WTC11 (cell line): ENCODE data around the gene LEF1. TPM values are rescaled to one million over a fixed set of nuclear protein-coding genes. Genes with fewer than 3 reads are reported as not detected.

Experiments used
- ATAC-seq: fragments of 200-7000 bp; cut with Tn5 transposase; 2 replicates; pipeline ENCODE4 v1.10.0; 2021; ENCODE audit warnings: mild to moderate bottlenecking, moderate library complexity
- CTCF ChIA-PET: fragments of 300-600 bp; sonication (Branson Sonifier 250); formaldehyde crosslinking; loops from one replicate; lab custom pipeline; 2021; ENCODE audit warnings: antibody characterized with exemption; lab: Charles Lee
- POLR2A ChIA-PET: fragments of 350-600 bp; sonication (Branson Sonifier 250); formaldehyde crosslinking; loops from one replicate; lab custom pipeline; 2021; ENCODE audit warnings: antibody characterized with exemption; lab: Charles Lee
- DNase-seq: peaks from one replicate; pipeline ENCODE4 v3.0.0; 2021; ENCODE audit warnings: low spot score
- H3K27ac Mint-ChIP-seq: 2 replicates; pipeline ENCODE4 v1.8.0; 2021; ENCODE audit warnings: mixed read lengths
- H3K27me3 Mint-ChIP-seq: 2 replicates; pipeline ENCODE4 v1.8.0; 2021; ENCODE audit warnings: low read depth, mild to moderate bottlenecking, moderate library complexity, mixed read lengths
- H3K36me3 Mint-ChIP-seq: 2 replicates; pipeline ENCODE4 v1.8.0; 2021; ENCODE audit warnings: mixed read lengths
- H3K4me1 Mint-ChIP-seq: 2 replicates; pipeline ENCODE4 v1.8.0; 2022; ENCODE audit warnings: mixed read lengths
- H3K4me3 Mint-ChIP-seq: 2 replicates; pipeline ENCODE4 v1.8.0; 2021; ENCODE audit warnings: mild to moderate bottlenecking, moderate library complexity, mixed read lengths
- H3K9me3 Mint-ChIP-seq: 2 replicates; pipeline ENCODE4 v1.8.0; 2021; ENCODE audit warnings: mixed read lengths
- CREB1 ChIP-seq: sonication (generic); formaldehyde crosslinking; IDR thresholded peaks from 2 replicates; pipeline ENCODE4 v1.8.0; 2023; ENCODE audit warnings: mild to moderate bottlenecking, missing genetic modification reagents
- CREM ChIP-seq: sonication (generic); formaldehyde crosslinking; IDR thresholded peaks from 2 replicates; pipeline ENCODE4 v1.8.1; 2022; ENCODE audit warnings: mild to moderate bottlenecking, missing genetic modification reagents, moderate library complexity
- ESRRA ChIP-seq: sonication (generic); formaldehyde crosslinking; IDR thresholded peaks from 2 replicates; pipeline ENCODE4 v1.8.1; 2022; ENCODE audit warnings: mild to moderate bottlenecking, missing genetic modification reagents, borderline replicate concordance
- JAZF1 ChIP-seq: fragments of 250-450 bp; sonication (Bioruptor Pico); IDR thresholded peaks from 2 replicates; pipeline ENCODE4 v1.9.0; 2021; ENCODE audit warnings: moderate library complexity, mild to moderate bottlenecking, inconsistent platforms
- NR1H2 ChIP-seq: sonication (generic); formaldehyde crosslinking; IDR thresholded peaks from 2 replicates; pipeline ENCODE4 v1.9.0; 2021; ENCODE audit warnings: mild to moderate bottlenecking, moderate library complexity, missing genetic modification reagents
- NR3C1 ChIP-seq: sonication (generic); formaldehyde crosslinking; conservative IDR thresholded peaks from 2 replicates; pipeline ENCODE4 v1.8.1; 2023; ENCODE audit warnings: low read depth, mild to moderate bottlenecking, missing genetic modification reagents
- RELA ChIP-seq: sonication (generic); formaldehyde crosslinking; IDR thresholded peaks from 2 replicates; pipeline ENCODE4 v1.8.1; 2022; ENCODE audit warnings: missing genetic modification reagents, mild to moderate bottlenecking, borderline replicate concordance
- RORB ChIP-seq: fragments of 250-450 bp; sonication (Bioruptor Pico); IDR thresholded peaks from 2 replicates; pipeline ENCODE4 v1.9.0; 2021; ENCODE audit warnings: mild to moderate bottlenecking
- SMAD3 ChIP-seq: sonication (generic); formaldehyde crosslinking; IDR thresholded peaks from 2 replicates; pipeline ENCODE4 v1.8.0; 2022; ENCODE audit warnings: missing genetic modification reagents, mild to moderate bottlenecking, borderline replicate concordance
- ZNF121 ChIP-seq: sonication (generic); formaldehyde crosslinking; IDR thresholded peaks from 2 replicates; pipeline ENCODE4 v1.8.0; 2023; ENCODE audit warnings: missing genetic modification reagents
- ZNF219 ChIP-seq: sonication (generic); formaldehyde crosslinking; IDR thresholded peaks from 2 replicates; pipeline ENCODE4 v1.8.0; 2023; ENCODE audit warnings: missing genetic modification reagents, mild to moderate bottlenecking, borderline replicate concordance
- ZNF396 ChIP-seq: fragments of 250-450 bp; sonication (Bioruptor Pico); IDR thresholded peaks from 2 replicates; pipeline ENCODE4 v1.8.0; 2021; ENCODE audit warnings: mild to moderate bottlenecking, moderate library complexity, borderline replicate concordance
- total RNA-seq: library from RNA; stranded (reverse); gene quantifications from 3 replicates; pipeline ENCODE4 v1.2.3, GENCODE V29; 2021
- TF ChIP-seq, protein P1 (sequence below): sonication (generic); formaldehyde crosslinking; IDR thresholded peaks from 2 replicates; pipeline ENCODE4 v1.8.1; 2022; ENCODE audit warnings: low read depth, mild to moderate bottlenecking, moderate library complexity, missing genetic modification reagents, borderline replicate concordance
- TF ChIP-seq, protein P2 (sequence below): sonication (generic); formaldehyde crosslinking; IDR thresholded peaks from 2 replicates; pipeline ENCODE4 v1.8.1; 2023; ENCODE audit warnings: mild to moderate bottlenecking, missing genetic modification reagents, borderline replicate concordance
- TF ChIP-seq, protein P3 (sequence below): fragments of 250-450 bp; sonication (Bioruptor Pico); IDR thresholded peaks from 2 replicates; pipeline ENCODE4 v1.9.0; 2021; ENCODE audit warnings: mild to moderate bottlenecking
- TF ChIP-seq, protein P4 (sequence below): sonication (generic); formaldehyde crosslinking; IDR thresholded peaks from 2 replicates; pipeline ENCODE4 v1.8.1; 2023; ENCODE audit warnings: mild to moderate bottlenecking, missing genetic modification reagents, moderate library complexity
- TF ChIP-seq, protein P5 (sequence below): sonication (generic); formaldehyde crosslinking; IDR thresholded peaks from 2 replicates; pipeline ENCODE4 v1.8.1; 2023; ENCODE audit warnings: mild to moderate bottlenecking, moderate library complexity, missing genetic modification reagents
- TF ChIP-seq, protein P6 (sequence below): fragments of 250-450 bp; sonication (Bioruptor Pico); IDR thresholded peaks from 2 replicates; pipeline ENCODE4 v2.1.2; 2022; ENCODE audit warnings: mild to moderate bottlenecking, moderate library complexity
- TF ChIP-seq, protein P7 (sequence below): fragments of 250-450 bp; sonication (Bioruptor Pico); IDR thresholded peaks from 2 replicates; pipeline ENCODE4 v1.9.0; 2021; ENCODE audit warnings: mild to moderate bottlenecking, borderline replicate concordance

The LEF1 gene
- total RNA-seq, 1 experiment from 2014 or later: 1.3 TPM

DNA sequence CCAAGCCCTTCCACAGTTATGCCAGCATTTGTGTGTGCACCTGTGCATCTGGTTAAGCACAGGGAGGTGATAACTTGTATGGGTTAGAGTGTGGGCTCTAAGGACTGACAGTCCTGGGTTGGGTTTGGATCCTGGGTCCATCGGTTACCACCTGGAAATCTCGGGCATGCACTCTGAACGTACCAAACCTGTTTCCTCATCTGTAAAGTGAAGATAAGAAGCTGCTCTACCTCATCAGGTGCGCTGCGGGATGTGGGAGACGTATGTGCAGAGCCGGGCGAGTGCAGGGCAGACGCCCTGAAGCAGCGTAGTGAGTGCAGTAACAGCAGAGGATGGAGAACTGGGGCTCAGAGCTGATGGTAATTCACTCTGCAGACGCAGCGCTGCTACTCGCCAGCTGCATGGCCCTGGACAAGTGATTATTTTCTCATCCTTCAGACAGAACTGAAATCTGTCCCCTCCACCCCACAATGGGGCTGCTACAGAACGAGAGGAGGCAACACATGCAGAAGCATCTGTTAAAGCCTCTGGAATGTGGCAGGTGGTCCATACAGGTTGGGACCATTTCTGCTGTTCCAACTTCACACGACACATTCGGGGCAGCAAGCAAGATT, 114.6 kb downstream of the LEF1 start (continued):
- TF ChIP-seq, protein P1, sequence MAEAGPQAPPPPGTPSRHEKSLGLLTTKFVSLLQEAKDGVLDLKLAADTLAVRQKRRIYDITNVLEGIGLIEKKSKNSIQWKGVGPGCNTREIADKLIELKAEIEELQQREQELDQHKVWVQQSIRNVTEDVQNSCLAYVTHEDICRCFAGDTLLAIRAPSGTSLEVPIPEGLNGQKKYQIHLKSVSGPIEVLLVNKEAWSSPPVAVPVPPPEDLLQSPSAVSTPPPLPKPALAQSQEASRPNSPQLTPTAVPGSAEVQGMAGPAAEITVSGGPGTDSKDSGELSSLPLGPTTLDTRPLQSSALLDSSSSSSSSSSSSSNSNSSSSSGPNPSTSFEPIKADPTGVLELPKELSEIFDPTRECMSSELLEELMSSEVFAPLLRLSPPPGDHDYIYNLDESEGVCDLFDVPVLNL: no peak
- TF ChIP-seq, protein P2, sequence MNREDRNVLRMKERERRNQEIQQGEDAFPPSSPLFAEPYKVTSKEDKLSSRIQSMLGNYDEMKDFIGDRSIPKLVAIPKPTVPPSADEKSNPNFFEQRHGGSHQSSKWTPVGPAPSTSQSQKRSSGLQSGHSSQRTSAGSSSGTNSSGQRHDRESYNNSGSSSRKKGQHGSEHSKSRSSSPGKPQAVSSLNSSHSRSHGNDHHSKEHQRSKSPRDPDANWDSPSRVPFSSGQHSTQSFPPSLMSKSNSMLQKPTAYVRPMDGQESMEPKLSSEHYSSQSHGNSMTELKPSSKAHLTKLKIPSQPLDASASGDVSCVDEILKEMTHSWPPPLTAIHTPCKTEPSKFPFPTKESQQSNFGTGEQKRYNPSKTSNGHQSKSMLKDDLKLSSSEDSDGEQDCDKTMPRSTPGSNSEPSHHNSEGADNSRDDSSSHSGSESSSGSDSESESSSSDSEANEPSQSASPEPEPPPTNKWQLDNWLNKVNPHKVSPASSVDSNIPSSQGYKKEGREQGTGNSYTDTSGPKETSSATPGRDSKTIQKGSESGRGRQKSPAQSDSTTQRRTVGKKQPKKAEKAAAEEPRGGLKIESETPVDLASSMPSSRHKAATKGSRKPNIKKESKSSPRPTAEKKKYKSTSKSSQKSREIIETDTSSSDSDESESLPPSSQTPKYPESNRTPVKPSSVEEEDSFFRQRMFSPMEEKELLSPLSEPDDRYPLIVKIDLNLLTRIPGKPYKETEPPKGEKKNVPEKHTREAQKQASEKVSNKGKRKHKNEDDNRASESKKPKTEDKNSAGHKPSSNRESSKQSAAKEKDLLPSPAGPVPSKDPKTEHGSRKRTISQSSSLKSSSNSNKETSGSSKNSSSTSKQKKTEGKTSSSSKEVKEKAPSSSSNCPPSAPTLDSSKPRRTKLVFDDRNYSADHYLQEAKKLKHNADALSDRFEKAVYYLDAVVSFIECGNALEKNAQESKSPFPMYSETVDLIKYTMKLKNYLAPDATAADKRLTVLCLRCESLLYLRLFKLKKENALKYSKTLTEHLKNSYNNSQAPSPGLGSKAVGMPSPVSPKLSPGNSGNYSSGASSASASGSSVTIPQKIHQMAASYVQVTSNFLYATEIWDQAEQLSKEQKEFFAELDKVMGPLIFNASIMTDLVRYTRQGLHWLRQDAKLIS (CRISPR knock-in tag): no peak
- TF ChIP-seq, protein P3, sequence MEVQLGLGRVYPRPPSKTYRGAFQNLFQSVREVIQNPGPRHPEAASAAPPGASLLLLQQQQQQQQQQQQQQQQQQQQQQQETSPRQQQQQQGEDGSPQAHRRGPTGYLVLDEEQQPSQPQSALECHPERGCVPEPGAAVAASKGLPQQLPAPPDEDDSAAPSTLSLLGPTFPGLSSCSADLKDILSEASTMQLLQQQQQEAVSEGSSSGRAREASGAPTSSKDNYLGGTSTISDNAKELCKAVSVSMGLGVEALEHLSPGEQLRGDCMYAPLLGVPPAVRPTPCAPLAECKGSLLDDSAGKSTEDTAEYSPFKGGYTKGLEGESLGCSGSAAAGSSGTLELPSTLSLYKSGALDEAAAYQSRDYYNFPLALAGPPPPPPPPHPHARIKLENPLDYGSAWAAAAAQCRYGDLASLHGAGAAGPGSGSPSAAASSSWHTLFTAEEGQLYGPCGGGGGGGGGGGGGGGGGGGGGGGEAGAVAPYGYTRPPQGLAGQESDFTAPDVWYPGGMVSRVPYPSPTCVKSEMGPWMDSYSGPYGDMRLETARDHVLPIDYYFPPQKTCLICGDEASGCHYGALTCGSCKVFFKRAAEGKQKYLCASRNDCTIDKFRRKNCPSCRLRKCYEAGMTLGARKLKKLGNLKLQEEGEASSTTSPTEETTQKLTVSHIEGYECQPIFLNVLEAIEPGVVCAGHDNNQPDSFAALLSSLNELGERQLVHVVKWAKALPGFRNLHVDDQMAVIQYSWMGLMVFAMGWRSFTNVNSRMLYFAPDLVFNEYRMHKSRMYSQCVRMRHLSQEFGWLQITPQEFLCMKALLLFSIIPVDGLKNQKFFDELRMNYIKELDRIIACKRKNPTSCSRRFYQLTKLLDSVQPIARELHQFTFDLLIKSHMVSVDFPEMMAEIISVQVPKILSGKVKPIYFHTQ (CRISPR knock-in tag): no peak
- TF ChIP-seq, protein P4, sequence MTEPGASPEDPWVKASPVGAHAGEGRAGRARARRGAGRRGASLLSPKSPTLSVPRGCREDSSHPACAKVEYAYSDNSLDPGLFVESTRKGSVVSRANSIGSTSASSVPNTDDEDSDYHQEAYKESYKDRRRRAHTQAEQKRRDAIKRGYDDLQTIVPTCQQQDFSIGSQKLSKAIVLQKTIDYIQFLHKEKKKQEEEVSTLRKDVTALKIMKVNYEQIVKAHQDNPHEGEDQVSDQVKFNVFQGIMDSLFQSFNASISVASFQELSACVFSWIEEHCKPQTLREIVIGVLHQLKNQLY (CRISPR knock-in tag): no peak
- TF ChIP-seq ESRRA (CRISPR knock-in tag) (no peak), ZNF396 (CRISPR knock-in tag) (no peak), RELA (no peak), JAZF1 (CRISPR knock-in tag) (no peak), ZNF219 (no peak), CREM (CRISPR knock-in tag) (no peak), NR1H2 (CRISPR knock-in tag) (no peak), ZNF121 (CRISPR knock-in tag) (no peak)

DNA sequence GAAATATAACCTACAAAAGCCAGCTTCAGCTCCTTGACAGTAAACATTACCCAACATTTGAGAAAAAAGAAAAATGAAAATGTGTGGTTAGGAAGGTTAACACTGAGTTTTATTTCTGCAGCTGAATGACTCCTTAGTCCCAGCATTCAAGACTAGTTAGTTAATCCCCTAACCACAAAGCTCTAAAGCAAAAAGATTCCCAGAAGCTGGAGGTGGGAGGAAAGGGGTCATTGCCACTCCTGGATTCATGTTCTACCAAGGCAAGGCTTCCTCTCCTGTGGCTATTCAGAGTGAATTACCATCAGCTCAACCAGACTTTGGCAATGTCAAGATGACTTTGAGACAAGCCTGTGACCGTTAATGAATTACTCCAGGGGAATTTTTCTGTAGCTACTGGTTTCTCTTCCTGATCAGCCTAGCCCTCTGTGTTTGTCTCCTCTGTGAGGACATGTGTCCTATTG, 115.5 kb downstream of the LEF1 start:
- Mint-ChIP-seq H3K36me3 (no peaks in the 10 kb centered on the region), H3K27me3 (peaks cover 11% of the 10 kb centered on the region), H3K9me3 (no peaks in the 10 kb centered on the region), H3K4me3 (no peak overlapping the region), H3K4me1 (peaks cover 15% of the 10 kb centered on the region), H3K27ac (no peak overlapping the region)
- ATAC-seq: no peak
- POLR2A ChIA-PET: no interaction called here
- CTCF ChIA-PET: interaction anchor here (1.0 kb wide), 1 partner anchor 519 kb away, joined by 3 read pairs; no protein-coding TSS in a partner anchor
- DNase-seq: no peak
- TF ChIP-seq, protein P5, sequence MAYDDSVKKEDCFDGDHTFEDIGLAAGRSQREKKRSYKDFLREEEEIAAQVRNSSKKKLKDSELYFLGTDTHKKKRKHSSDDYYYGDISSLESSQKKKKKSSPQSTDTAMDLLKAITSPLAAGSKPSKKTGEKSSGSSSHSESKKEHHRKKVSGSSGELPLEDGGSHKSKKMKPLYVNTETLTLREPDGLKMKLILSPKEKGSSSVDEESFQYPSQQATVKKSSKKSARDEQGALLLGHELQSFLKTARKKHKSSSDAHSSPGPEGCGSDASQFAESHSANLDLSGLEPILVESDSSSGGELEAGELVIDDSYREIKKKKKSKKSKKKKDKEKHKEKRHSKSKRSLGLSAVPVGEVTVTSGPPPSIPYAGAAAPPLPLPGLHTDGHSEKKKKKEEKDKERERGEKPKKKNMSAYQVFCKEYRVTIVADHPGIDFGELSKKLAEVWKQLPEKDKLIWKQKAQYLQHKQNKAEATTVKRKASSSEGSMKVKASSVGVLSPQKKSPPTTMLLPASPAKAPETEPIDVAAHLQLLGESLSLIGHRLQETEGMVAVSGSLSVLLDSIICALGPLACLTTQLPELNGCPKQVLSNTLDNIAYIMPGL (CRISPR knock-in tag): no peak
- TF ChIP-seq, protein P6, sequence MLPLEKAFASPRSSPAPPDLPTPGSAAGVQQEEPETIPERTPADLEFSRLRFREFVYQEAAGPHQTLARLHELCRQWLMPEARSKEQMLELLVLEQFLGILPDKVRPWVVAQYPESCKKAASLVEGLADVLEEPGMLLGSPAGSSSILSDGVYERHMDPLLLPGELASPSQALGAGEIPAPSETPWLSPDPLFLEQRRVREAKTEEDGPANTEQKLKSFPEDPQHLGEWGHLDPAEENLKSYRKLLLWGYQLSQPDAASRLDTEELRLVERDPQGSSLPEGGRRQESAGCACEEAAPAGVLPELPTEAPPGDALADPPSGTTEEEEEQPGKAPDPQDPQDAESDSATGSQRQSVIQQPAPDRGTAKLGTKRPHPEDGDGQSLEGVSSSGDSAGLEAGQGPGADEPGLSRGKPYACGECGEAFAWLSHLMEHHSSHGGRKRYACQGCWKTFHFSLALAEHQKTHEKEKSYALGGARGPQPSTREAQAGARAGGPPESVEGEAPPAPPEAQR (CRISPR knock-in tag): no peak
- no peak for TF ChIP-seq CREB1 (CRISPR knock-in tag)
- TF ChIP-seq, protein P7, sequence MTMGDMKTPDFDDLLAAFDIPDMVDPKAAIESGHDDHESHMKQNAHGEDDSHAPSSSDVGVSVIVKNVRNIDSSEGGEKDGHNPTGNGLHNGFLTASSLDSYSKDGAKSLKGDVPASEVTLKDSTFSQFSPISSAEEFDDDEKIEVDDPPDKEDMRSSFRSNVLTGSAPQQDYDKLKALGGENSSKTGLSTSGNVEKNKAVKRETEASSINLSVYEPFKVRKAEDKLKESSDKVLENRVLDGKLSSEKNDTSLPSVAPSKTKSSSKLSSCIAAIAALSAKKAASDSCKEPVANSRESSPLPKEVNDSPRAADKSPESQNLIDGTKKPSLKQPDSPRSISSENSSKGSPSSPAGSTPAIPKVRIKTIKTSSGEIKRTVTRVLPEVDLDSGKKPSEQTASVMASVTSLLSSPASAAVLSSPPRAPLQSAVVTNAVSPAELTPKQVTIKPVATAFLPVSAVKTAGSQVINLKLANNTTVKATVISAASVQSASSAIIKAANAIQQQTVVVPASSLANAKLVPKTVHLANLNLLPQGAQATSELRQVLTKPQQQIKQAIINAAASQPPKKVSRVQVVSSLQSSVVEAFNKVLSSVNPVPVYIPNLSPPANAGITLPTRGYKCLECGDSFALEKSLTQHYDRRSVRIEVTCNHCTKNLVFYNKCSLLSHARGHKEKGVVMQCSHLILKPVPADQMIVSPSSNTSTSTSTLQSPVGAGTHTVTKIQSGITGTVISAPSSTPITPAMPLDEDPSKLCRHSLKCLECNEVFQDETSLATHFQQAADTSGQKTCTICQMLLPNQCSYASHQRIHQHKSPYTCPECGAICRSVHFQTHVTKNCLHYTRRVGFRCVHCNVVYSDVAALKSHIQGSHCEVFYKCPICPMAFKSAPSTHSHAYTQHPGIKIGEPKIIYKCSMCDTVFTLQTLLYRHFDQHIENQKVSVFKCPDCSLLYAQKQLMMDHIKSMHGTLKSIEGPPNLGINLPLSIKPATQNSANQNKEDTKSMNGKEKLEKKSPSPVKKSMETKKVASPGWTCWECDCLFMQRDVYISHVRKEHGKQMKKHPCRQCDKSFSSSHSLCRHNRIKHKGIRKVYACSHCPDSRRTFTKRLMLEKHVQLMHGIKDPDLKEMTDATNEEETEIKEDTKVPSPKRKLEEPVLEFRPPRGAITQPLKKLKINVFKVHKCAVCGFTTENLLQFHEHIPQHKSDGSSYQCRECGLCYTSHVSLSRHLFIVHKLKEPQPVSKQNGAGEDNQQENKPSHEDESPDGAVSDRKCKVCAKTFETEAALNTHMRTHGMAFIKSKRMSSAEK (CRISPR knock-in tag): no peak
- no peak for TF ChIP-seq SMAD3
- TF ChIP-seq, protein P4 (CRISPR knock-in tag): no peak
- no peak for TF ChIP-seq RORB (CRISPR knock-in tag)
- no peak for TF ChIP-seq NR3C1
